GM13976 (cell line): ENCODE results near the gene UBALD2.
"Not testable (repeated sequence)": the region's sequence is repeated elsewhere in the genome, so short reads cannot be mapped to it uniquely, and the experiment has no call there.

Experiments used
- DNase-seq: peaks from one replicate; pipeline ENCODE4 v3.0.0; 2012; ENCODE audit warnings: low spot score
- CTCF ChIP-seq: IDR thresholded peaks from 2 replicates; pipeline ENCODE4 v1.5.1; 2012; ENCODE audit warnings: borderline replicate concordance, mild to moderate bottlenecking; ENCODE audit not compliant: insufficient read depth; ENCODE audit errors: extremely low read depth, missing control alignments, control extremely low read depth
- in situ Hi-C: fragments of 300-500 bp; cut with MboI; formaldehyde crosslinking; loops from one replicate; pipeline ENCODE4 v1.12.0; 2022; ENCODE audit warnings: low sequenced_read_pairs, mixed read lengths, inconsistent platforms; ENCODE audit not compliant: unreplicated experiment

The UBALD2 gene

GRCh38 chr17:76264755-76265623 is at the start of gene UBALD2:
TSS of gene UBALD2 (plus strand) at chr17:76265348. CDS start at chr17:76265506, 158 bp downstream.
- in situ Hi-C loops = loop anchor here (5.0 kb wide), 1 partner anchor 78 kb away; no protein-coding TSS in a partner anchor
- no peak for TF ChIP-seq CTCF

GRCh38 chr17:76217081-76217480 is 48.1 kb upstream of the UBALD2 start:
- DNase-seq = no peak
- TF ChIP-seq CTCF = no peak
- in situ Hi-C loops = no loop called here

More at GRCh38 chr17:76264755-76265623, at the start of gene UBALD2:
- DNase-seq = peak; percentile 94

- no peak for TF ChIP-seq CTCF
- in situ Hi-C loops = no loop called here
- DNase-seq = no peak
These were observed 45.3 kb upstream of the UBALD2 start for GRCh38 chr17:76219670-76220383.

GRCh38 chr17:76223802-76224201 is 41.3 kb upstream of the UBALD2 start:
- TF ChIP-seq CTCF = no peak
- DNase-seq = no peak
- in situ Hi-C loops = no loop called here

- in situ Hi-C loops, DNase-seq: not testable (repeated sequence)
These were observed 39.6 kb upstream of the UBALD2 start for GRCh38 chr17:76225373-76226086.

- DNase-seq, in situ Hi-C loops: not testable (repeated sequence)
These were observed 38.4 kb upstream of the UBALD2 start for GRCh38 chr17:76226749-76227148.

GRCh38 chr17:76232342-76232741 is 32.8 kb upstream of the UBALD2 start:
- in situ Hi-C loops = no loop called here
- DNase-seq = no peak
- no peak for TF ChIP-seq CTCF
